Measurements from ENCODE around the gene PPP1R27. TPM values are rescaled to one million over a fixed set of nuclear protein-coding genes. Genes with fewer than 3 reads are reported as not detected.
A peak's percentile ranks its signal among the peaks of the same experiment; 100 is the strongest.

The PPP1R27 gene
- total and polyA plus RNA-seq, 9 of the 15 experiments (the other 6 are each of a cell fraction or from before 2014, with no cell fraction given) = 0.29 to 6.9 (median 1.5) TPM; not detected in 2

GRCh38 chr17:81831957-81832607 is 2.8 kb downstream of the PPP1R27 start (continued):
- TF ChIP-seq, protein P1, sequence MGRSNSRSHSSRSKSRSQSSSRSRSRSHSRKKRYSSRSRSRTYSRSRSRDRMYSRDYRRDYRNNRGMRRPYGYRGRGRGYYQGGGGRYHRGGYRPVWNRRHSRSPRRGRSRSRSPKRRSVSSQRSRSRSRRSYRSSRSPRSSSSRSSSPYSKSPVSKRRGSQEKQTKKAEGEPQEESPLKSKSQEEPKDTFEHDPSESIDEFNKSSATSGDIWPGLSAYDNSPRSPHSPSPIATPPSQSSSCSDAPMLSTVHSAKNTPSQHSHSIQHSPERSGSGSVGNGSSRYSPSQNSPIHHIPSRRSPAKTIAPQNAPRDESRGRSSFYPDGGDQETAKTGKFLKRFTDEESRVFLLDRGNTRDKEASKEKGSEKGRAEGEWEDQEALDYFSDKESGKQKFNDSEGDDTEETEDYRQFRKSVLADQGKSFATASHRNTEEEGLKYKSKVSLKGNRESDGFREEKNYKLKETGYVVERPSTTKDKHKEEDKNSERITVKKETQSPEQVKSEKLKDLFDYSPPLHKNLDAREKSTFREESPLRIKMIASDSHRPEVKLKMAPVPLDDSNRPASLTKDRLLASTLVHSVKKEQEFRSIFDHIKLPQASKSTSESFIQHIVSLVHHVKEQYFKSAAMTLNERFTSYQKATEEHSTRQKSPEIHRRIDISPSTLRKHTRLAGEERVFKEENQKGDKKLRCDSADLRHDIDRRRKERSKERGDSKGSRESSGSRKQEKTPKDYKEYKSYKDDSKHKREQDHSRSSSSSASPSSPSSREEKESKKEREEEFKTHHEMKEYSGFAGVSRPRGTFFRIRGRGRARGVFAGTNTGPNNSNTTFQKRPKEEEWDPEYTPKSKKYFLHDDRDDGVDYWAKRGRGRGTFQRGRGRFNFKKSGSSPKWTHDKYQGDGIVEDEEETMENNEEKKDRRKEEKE (IDR thresholded peaks at IDR 0.05; ENCODE audit: borderline replicate concordance in 1 of 2, control insufficient read depth in 1 of 2, low read depth in 2 of 2, low read length in 1 of 2) = no peak
- TF ChIP-seq, protein P2, sequence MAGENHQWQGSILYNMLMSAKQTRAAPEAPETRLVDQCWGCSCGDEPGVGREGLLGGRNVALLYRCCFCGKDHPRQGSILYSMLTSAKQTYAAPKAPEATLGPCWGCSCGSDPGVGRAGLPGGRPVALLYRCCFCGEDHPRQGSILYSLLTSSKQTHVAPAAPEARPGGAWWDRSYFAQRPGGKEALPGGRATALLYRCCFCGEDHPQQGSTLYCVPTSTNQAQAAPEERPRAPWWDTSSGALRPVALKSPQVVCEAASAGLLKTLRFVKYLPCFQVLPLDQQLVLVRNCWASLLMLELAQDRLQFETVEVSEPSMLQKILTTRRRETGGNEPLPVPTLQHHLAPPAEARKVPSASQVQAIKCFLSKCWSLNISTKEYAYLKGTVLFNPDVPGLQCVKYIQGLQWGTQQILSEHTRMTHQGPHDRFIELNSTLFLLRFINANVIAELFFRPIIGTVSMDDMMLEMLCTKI (IDR thresholded peaks at IDR 0.05; ENCODE audit: partially characterized antibody) = no peak
- TF ChIP-seq CEBPG (CRISPR knock-in tag; IDR thresholded peaks at IDR 0.05) = peak; percentile 41
- 0 out of 4 replicates have a peak, but pooled peaks of 1 of the 2 experiments have one; percentile 46 for TF ChIP-seq CEBPG (tag; conservative IDR thresholded peaks at IDR 0.05 in 1 of 2, IDR thresholded peaks at IDR 0.05 in 1 of 2)
- TF ChIP-seq ZFPM2 (CRISPR knock-in tag; IDR thresholded peaks at IDR 0.05) = no peak
- no peak for TF ChIP-seq SRSF3 (IDR thresholded peaks at IDR 0.05; ENCODE audit: insufficient read depth, low read length)
- TF ChIP-seq WHSC1 (IDR thresholded peaks at IDR 0.05; ENCODE audit: low read length) = no peak
- no peak for TF ChIP-seq BRD4 (IDR thresholded peaks at IDR 0.05)
- no peak for TF ChIP-seq PCBP1 (IDR thresholded peaks at IDR 0.05; ENCODE audit: low read depth, low read length, poor library complexity, severe bottlenecking)
- TF ChIP-seq, protein P3, sequence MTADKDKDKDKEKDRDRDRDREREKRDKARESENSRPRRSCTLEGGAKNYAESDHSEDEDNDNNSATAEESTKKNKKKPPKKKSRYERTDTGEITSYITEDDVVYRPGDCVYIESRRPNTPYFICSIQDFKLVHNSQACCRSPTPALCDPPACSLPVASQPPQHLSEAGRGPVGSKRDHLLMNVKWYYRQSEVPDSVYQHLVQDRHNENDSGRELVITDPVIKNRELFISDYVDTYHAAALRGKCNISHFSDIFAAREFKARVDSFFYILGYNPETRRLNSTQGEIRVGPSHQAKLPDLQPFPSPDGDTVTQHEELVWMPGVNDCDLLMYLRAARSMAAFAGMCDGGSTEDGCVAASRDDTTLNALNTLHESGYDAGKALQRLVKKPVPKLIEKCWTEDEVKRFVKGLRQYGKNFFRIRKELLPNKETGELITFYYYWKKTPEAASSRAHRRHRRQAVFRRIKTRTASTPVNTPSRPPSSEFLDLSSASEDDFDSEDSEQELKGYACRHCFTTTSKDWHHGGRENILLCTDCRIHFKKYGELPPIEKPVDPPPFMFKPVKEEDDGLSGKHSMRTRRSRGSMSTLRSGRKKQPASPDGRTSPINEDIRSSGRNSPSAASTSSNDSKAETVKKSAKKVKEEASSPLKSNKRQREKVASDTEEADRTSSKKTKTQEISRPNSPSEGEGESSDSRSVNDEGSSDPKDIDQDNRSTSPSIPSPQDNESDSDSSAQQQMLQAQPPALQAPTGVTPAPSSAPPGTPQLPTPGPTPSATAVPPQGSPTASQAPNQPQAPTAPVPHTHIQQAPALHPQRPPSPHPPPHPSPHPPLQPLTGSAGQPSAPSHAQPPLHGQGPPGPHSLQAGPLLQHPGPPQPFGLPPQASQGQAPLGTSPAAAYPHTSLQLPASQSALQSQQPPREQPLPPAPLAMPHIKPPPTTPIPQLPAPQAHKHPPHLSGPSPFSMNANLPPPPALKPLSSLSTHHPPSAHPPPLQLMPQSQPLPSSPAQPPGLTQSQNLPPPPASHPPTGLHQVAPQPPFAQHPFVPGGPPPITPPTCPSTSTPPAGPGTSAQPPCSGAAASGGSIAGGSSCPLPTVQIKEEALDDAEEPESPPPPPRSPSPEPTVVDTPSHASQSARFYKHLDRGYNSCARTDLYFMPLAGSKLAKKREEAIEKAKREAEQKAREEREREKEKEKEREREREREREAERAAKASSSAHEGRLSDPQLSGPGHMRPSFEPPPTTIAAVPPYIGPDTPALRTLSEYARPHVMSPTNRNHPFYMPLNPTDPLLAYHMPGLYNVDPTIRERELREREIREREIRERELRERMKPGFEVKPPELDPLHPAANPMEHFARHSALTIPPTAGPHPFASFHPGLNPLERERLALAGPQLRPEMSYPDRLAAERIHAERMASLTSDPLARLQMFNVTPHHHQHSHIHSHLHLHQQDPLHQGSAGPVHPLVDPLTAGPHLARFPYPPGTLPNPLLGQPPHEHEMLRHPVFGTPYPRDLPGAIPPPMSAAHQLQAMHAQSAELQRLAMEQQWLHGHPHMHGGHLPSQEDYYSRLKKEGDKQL (CRISPR knock-in tag; IDR thresholded peaks at IDR 0.05; ENCODE audit: borderline replicate concordance) = no peak; the same call in 1 of the 2 replicates
- TF ChIP-seq BRD9 (IDR thresholded peaks at IDR 0.05; ENCODE audit: low read depth, partially characterized antibody) = no peak
- no peak for TF ChIP-seq TAF9B (IDR thresholded peaks at IDR 0.05; ENCODE audit: partially characterized antibody)
- TF ChIP-seq CBX8 (IDR thresholded peaks at IDR 0.05; ENCODE audit: borderline replicate concordance, extremely low read depth, low read depth, low read length, poor library complexity, severe bottlenecking) = no peak
- no peak for TF ChIP-seq ZNF282 (CRISPR knock-in tag; IDR thresholded peaks at IDR 0.05)
- TF ChIP-seq, protein P4, sequence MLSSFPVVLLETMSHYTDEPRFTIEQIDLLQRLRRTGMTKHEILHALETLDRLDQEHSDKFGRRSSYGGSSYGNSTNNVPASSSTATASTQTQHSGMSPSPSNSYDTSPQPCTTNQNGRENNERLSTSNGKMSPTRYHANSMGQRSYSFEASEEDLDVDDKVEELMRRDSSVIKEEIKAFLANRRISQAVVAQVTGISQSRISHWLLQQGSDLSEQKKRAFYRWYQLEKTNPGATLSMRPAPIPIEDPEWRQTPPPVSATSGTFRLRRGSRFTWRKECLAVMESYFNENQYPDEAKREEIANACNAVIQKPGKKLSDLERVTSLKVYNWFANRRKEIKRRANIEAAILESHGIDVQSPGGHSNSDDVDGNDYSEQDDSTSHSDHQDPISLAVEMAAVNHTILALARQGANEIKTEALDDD (IDR thresholded peaks at IDR 0.05) = no peak
- no peak for TF ChIP-seq XRCC5 (IDR thresholded peaks at IDR 0.05; ENCODE audit: low read depth, low read length)
